T-helper 22 cell (primary cell): Measurements from ENCODE around the gene ACR.
"Not testable (repeated sequence)": the region's sequence is repeated elsewhere in the genome, so short reads cannot be mapped to it uniquely, and the experiment has no call there.

ENCODE experiments used
- DNase-seq: peaks from one replicate; pipeline ENCODE4 v3.0.0-alpha.2; 2020; ENCODE audit warnings: low read depth

ACR gene

DNA sequence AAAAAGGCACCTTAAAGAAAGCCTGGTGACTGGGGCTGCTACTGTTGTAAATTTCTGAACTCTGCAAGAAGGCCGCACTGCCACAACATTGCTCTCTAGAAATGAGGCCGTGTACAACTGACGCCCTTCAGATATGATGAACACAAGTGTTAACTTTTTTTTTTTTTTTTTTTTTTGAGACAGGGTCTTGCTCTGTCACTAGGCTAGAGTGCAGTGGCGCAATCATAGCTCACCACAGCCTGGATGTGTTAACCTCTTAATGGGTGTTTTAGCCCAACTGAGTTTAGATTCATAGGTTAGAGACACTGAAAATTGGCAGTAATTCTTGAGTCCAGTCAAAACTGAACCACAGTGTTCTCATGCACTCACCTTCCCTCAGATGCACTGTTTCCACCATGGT is 42.2 kb downstream of the ACR start:
- DNase-seq: not testable (repeated sequence)

DNA sequence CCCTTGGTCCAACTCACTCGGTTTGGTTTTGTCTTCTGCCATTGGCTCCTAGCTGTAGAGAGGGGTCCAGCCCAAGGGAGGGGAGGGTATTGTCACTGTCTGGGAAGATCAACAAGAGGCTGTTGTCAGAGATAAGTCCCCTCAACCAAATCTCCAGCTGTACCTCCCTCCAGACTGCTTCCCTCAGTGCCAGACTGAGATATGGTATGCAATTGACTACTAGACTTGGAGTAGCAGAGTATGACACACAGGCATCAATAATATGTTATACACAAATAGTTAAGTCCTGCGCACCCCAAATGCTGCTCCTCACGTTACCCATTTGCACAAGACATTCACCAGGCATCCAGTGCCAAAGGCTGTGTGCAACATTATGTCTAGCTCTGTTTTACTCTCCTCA is 44.2 kb downstream of the ACR start:
- DNase-seq: not testable (repeated sequence)

- peak; percentile 73 for DNase-seq
Observed at GRCh38 chr22:50783033-50783879, 45.3 kb downstream of the ACR start, which contains the start of gene RABL2B. Gene RABL2B (minus strand): TSS chr22:50783636. CDS start chr22:50782294, 1,342 bp downstream.

DNA sequence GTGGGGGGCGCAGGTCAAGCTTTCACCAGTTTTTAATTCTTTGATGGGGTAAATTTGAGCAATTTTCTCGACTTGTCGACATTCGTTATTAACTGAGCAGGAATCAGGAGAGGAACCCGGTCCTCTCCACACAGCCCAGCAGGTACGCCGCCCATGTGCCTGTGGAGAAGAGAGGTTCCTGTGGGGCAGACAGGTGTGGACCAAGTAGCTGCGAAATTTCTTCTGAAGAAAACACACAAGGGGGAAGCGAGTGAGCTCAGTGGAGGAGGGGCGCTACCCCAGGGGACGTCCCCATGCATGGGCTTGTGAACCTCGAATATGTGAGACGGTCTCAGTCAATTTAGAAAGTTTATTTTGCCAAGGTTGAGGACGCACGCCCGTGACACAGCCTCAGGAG is 45.9 kb downstream of the ACR start:
- DNase-seq: not testable (repeated sequence)

- DNase-seq: not testable (repeated sequence)
Observed at GRCh38 chr22:50785289-50785688, 47.3 kb downstream of the ACR start.

- DNase-seq: not testable (repeated sequence)
Observed at GRCh38 chr22:50786936-50787335, 48.9 kb downstream of the ACR start.
